GM19397 (cell line): ENCODE measurements around the gene CORO2B.

Source experiments
- ATAC-seq: cut with Tn5 transposase; IDR thresholded peaks from one replicate; pipeline ENCODE4 v1.9.1; 2021; ENCODE audit warnings: mild to moderate bottlenecking, moderate library complexity; ENCODE audit not compliant: unreplicated experiment

CORO2B gene

DNA sequence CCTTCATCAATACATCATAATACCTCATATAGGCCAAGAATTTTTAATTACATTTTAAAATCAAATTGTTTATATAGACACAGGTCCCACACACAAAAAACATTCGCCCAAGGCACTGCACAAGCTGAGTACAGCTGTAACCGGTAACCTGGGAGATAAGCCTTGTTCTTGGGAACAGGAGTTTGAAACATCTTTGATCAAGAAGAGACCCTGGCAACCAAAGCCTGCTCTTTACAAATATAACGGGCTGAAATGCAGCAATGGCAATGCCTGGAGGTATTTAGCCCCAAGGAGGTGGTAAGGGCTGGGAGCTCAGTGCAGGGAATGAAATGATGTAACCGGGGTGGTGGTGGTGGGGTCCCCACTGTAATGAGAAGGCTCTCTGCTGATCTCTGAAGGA is 7.2 kb upstream of the CORO2B start:
- ATAC-seq, result no peak

DNA sequence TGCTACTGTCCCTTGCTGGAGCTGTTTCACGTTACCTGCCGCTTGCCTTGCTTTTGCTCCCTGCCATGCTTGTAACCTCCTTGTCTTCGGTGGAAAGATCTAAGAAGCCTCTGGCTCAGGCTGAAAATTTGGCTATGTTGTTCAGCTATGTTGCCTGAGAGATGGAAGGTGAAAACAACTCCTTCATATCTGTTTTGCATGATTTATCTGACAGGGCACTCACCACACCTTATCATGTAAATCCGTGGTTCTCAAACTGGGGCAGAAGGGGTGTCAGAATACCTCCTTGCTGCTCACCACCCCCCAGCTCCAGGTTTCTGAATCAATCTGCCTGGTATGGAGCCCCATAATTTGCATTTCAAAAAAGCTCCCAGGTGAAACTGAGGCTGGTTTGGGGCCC is 6.5 kb upstream of the CORO2B start:
- ATAC-seq, result no peak

DNA sequence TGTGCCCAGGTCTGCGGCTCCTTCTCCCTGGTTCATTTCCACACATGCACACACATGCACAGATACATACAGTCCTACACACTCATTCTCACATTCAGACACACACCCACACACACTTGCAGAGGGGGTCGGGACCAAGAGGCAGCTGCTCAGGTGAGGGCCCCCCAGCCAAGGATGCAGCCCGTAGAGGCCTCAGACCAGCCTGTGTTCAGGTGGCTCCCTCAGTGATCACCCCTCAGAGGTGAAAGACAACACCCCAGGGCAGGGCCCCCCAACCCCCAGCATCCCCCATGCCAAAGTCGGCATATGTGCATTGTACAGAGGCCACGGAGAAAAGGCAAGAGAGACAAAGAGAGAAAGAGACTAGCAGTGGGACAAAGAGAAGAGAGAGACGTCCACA is 5.9 kb upstream of the CORO2B start:
- no peak for ATAC-seq

DNA sequence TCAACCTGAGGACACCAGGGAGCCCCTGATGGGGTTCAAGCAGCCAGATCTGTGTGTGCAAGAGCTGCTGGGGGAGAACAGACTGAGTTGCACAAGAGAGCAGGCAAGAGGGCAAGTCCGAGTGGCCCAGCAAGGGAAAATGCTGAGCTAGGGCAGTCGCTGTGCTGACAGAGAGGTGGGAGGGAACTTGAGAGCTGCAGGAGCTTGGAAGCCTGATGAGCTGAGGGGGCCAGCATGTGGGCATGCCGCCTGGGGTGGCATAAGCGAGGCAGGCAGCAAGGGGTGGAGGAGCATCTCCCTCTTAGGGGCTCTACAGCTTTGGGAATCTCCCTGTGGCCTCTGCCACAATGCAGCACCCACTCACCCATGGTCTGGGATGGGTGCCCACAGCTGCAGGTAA is 4.7 kb upstream of the CORO2B start:
- no peak for ATAC-seq

DNA sequence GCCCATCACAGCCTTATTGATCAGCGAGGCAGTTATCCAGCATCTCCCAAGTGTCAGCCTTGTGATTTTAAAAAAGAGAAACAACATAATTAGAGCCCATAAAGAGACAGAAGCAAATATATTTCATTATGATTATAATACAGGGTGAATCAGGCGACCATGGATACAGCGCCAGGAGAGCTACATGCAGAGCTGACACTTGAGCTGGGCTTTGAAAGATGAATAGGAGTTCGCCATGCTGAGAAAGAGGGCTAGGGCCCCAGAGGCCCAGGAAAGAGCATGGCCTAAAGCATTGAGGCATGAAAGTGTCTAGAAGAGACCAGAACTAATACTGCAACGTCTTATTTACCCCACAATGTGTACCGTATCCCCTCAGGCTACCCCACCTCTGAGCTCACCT is 4.2 kb upstream of the CORO2B start:
- ATAC-seq, result no peak

DNA sequence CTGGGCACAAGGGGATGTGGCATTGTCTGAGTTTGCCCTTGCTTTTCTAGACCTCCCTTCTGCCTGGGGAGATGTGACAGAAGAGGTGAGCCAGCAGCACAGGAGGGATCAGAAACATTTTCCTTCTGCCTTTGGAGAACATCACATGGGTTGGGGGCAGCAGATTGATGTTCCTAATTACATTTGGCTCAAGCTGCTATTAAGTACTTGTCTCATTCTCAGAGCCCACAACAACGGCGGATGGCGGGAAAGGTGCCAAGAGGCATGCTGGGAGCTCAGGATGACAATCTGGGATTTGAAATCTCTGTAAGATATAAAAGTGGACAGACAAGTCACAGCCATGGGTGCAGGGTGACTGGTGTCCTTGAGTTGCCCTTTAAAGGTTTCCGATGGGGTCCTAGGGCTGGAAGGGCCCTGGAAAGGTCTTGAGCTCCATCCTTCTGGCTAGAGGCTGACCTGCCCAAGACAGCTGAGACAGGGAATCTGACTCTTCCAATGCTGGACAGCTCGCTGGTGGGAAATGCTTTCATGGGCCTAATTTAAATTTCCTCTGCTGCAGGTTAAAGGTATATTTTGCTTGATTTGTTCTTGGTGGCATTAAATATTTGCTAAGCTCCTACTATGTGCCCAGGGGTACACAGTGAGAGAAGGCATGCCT is 2.4 kb upstream of the CORO2B start:
- no peak for ATAC-seq

DNA sequence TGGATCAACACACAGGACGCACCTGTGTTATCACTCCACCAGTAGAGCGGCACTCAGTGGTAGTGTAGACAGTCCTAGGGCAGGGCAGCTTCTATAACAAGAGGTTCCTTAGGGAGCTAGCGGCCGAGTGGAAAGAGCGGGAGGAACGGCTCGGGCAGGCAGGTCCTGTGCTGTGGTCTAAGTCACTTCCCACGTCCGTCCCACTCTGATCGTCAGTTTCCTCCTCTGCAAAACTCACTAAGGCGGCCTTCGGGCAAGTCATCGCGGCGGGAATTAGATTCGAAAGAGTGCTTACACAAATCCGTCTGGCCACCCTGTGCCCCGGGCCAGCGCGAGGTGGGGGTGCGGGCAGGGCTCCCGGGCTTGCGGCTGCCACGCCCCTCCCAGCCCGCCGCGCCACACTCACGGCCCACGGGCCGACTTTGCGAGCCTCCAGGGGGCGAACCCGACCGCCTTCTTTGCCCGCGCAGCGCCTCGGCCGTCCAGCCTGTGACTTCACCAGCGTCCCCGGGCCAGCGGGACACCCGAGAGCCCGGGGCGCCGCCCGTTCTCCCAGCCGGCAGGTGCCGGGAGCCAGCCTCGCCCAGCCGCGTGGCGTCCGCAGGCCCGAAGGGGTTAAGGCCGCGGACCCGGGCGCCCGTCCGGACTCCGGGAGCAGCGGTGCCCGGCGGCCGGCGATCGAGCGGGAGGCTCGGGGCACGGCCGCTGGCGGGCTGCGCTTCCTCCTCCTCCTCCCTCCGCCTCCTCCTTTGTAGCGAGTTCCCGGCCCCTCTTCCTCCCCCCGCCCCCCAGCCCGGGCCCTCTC is 416 bp upstream of the CORO2B start:
- no peak for ATAC-seq

DNA sequence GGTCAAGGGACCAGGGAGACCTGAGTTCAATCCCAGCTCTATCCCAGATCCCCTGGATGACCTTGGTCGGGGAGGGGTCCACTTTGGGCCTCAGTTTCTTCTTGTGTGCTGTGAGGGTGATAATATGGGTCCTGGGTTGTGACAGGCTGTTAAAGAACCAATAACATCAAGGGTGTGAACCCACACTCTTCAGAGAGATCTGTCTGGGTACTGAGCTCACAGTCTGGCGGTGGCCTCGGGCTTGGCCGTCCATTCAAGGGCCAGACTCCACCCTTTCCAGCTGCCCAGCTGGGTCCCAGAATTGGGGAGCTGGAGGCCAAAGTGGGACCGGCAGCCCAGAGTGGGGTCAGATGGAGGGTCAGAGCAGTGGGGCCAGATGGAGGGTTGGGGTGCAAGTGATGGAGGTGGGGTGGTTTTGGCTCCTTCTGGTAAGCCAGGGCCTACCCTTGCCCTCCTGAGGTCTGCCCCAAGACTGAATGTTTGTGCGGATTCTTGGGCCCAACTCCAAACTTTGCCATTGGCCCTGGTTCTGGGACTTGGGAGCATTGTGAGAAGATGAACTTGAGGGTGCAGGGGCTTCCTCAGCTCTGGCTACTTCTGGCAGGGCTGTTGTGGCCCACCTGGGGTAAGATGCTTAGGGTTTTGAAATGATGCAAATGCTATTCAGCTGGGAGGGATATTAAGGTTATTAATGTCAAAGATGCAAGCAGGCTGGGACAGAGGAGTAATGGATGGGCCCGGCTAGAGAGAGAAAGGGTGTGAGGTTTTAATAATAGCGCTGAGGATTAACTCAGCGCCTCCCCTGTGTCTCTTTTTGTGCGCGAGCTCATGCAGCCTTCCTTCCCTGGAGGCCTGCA is 1.5 kb downstream of the CORO2B start:
- no peak for ATAC-seq

DNA sequence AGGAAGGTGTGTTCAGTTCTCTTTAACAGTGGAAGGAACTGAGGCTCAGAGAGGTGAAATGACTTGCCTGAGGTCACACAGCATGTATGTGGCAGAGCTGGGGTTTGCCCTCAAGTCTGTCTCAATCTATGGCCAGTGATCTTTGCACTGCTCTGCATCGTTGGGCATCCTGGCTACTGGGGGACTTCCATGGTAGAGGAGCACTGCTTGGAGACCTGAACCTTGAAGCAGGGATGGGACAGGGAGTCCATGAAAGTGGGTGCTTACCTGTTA is 2.0 kb downstream of the CORO2B start:
- no peak for ATAC-seq

DNA sequence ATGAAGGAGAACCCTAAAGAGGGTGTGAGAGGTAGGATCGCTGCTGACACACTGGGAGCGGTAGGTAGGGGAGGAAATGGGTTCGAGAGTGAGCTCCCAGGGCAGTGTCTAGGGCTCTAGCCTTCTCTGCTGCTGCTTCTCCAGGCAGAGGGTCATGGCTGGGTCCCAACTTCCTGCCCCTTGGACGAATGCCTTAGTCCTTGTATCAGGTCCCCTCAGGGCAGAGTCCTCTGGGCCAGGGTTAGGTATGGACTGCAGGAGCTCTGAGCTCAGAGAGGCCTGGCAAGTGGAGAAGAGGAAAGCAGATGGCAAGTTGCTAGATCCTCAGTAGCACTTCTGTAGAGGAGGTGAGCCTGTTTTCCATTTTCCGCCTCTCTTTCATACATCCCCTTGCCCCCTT is 2.9 kb downstream of the CORO2B start:
- no peak for ATAC-seq

DNA sequence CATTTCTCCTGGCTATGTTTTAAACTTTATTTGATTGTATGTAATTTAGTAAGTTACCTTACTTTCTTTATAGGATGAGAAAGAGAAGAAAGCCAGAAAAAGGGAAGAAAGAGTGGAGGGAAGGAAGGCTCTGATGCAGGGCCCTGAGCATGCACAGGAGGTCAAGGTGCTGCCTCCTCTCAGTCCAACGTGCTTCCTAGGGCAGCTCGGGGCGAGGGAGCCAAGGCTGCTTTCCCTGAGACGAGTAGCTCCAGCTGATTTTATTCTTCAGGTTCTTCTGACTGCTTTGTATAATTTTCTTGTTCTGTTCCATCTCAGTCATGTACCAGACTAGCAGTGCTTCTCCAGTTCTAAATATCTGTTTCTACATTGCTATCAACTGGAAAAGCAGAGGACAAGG is 3.4 kb downstream of the CORO2B start:
- ATAC-seq, result no peak

DNA sequence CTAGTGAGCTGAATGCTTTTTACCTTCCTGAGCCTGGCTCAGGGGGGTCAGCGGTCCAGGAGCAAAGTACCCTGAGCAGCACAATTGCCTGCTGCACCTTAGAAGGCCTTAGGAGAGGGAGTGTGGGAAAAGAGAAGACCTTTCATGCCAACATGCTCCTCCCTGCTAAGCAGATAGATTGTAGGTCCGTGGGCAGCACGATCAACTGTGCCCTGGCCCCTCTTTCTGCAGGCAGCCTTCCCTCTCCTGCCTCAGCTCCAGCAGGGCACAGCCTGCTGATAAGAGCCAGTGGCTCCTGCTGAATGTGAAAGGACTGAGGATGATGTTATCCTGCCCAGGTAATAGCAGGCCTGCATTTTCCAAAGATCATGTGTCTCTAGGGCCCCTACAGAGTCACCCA is 4.1 kb downstream of the CORO2B start:
- ATAC-seq, result no peak

DNA sequence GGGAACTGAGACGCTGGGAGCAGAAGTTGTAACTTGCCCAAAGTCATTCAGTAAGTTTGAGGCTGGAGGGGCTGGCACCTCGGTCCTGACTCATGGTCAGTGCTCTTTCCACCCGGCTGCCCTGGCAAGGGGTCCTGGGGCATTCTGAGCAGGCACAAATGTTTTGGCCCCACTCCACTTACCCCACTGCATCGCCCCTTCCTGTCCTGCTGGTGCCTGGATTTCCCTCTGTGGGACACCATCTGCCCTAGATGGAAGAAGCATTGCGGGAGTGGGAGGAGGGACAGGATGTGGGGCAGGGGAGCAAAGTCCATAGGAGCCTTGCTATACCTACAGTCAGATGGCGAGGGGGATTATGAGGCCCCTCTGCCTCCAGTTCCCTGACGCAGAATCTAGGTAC is 4.5 kb downstream of the CORO2B start:
- ATAC-seq, result no peak

DNA sequence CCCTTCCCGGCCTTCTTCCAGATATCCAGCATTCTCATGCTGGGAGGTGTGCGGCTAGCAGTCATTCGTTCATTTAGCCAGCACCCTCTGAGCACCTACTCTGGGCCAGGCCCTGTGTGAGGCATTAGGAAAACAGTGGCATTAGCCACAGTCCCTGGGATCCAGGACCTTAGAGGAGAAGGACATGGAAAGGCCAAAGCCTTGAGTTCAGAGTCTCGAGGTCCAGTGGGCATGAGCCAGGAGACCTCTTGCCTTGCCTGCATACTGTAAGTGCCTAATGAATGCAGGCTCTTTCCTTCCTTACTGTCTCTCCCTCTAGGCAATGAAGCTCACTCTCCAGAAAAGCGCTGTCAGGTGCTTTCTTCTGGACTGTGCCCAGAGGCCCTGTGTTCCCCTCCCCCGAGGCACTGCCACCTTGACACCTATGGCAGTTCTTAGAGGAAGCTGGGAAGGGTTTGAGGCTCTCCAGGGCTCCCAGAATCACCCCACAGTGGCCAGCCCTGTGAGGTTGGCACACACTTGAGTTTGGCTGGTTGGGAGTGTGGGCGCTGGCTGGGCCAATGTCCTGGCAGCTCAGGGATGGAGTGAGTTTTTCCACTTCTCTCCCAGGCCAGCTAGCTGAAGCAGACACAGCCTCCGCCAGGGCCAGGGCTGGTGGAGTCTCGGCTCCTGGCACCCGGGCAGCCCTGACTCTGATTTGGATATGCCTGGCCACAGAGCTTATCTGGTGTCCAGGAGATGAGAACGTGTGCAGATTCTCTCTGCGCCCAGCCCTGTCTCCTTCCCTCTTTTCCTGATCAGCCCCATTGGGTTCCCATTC is 5.4 kb downstream of the CORO2B start:
- no peak for ATAC-seq

DNA sequence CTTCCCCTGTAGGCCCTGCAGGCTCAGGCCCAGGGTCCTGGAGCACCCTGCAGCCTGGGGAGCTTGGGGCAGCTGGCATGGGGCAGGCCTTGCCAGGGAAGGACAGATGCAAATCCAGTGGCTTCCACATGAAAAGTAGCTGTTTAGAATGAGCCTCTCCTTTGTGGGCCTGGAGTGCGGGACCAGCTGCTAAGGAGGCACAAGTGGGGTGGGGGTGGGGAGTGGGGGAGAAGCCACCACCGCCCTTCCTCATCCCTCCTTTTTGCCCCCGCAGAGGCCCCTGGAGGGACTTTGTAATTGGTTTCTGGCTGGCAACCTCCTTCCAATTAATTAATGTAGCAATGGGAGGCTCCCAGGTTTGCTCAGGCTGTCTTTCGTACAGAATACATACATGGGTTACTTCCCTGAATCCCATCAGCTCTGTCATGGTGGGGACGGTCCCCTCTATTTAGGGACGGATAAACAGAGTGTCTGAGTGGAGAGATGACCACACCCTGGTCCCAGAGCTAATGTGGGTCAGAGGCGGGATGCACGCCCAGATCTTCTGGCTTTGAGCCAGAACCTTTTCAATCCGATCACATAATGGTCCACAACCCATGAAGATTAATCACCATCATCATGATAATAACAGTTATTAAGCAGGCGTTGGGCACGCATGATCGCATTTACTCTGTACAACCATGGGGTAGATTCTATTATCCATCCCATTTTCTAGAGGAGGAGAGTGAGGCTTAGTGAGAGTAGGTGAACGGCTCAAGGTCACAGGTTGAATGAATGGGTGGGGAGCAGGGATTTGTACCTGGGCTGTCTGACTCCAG is 6.2 kb downstream of the CORO2B start:
- ATAC-seq, result no peak

DNA sequence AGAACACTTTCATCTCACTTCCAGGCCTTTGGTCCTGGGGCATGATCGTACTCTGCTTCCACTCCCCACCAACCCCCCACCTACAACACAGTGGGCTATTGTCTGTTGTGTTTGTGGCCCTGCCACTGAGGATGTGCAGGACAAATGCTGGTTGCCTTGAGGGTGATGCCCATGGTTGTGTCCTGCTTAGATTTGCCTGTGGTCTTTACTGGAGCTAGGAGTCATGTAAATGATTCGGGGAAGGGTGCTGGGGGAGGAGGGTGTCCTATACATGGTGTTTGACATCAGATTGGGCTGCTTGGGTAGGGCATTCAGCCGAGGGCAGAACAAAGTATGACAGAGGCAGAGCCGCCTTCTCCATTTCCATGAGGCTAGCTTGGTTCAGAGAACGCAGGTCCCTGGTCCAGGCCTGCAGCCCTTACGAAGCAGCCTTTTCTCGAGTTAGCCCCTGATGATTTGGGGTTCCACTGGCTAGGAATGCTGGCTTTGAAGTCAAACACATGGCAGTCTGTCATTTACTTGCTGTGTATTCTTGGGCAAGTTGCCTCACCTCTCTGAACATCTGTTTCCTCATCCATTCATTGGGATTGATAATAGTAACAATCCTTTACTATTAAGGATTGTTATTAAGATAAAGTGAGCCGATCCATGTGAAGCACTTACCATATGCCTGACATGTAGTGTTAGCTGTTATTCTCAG is 6.9 kb downstream of the CORO2B start:
- no peak for ATAC-seq

DNA sequence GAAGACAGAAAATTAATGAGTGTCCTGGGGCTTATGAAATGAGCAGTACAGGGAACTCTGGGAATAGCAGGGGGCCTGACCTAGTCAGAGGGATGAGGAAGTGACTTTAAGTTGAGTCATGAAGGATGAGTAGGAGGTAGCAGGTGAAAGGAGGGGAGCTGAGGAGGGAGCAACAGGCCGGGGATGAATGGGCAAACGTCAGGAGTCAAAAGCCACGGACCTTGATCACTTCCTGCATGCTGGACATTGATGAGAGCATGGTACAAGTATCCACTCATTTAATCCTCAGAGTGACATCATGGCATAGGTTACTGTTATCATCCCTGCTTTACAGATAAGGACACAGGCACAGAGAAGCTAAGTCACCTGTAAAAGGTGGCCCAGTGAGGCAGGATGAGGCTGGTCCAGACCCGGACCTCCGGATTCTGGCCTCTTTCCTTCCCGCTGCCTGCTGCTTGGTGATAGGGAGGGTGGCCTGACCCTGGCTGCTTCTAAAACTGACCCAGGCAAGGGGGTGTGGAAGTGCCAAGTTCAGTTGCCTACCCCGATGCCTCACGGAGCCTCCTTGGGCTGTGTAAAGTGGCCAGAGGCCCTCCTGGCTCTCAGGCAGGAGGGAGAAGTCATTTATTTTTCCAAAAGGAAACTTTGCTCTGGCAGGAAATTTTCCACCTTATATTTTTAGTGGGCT is 7.6 kb downstream of the CORO2B start:
- no peak for ATAC-seq

DNA sequence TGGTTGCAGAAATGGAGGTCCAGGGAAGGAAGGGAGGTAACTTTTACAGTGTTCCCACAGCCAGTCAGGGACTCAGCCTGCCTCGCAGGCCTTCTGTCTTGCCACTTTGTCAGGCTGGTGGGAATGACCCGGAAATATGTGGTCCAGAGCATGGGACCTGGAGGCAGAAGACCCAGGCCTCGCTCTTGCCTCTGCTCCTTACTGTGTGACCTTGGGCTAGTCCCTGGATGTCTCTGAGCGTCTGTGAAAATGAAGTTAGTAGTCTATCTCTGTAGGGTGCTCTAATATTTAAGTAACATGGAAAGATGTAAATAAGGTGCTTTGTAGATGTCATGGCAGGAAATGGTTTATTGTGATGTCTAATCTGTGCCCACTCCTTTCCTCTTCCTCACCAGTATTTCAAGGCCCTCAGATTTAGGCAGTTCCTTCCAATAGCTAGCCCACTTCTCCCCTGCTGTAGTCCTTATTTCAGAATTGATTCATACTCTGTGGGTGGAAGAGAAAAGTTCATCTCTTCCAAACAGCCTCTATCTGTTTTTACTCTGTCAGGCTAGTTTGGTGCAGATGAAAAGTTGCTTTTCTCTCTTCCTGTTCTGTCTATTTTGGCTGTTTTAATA is 9.1 kb downstream of the CORO2B start:
- no peak for ATAC-seq

DNA sequence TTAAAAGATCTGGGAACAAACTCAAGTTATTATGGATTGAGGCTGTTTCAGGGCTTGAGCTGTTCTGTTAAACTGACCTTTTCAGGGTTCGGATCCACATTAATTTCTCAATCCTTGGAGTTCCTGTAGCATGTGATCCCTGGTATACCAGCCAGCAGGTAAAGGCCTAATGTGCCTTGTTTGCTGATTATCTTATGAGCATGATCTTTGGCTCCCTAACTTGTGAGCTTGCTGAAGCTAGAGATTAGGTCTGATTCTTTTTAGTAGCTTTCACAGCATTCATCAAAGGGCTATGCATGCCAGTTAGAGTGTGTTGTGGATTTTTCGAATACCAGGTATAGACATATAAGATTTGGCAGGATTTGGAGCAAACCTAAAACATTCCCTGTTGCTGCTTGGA is 10.3 kb downstream of the CORO2B start:
- ATAC-seq, result no peak
